Muscle of leg (tissue), 11 donors: ENCODE measurements around the gene ULK1. TPM values are rescaled to one million over a fixed set of nuclear protein-coding genes. Genes with fewer than 3 reads are reported as not detected.

Experiments
- DNase-seq: peaks from one replicate; pipeline ENCODE4 v3.0.0; 2013
- H3K27ac ChIP-seq: one replicate; pipeline ENCODE4 v1.5.1; 2013; ENCODE audit warnings: mild to moderate bottlenecking, low read length, control low read depth
- H3K27me3 ChIP-seq: one replicate; pipeline ENCODE4 v1.6.1; 2013; ENCODE audit warnings: low read length; ENCODE audit not compliant: control insufficient read depth, insufficient read depth
- H3K36me3 ChIP-seq: one replicate; pipeline ENCODE4 v1.6.1; 2013; ENCODE audit warnings: low read length; ENCODE audit not compliant: control insufficient read depth, insufficient read depth
- H3K4me1 ChIP-seq: one replicate; pipeline ENCODE4 v1.6.1; 2013; ENCODE audit warnings: low read length; ENCODE audit not compliant: control insufficient read depth, insufficient read depth
- H3K4me3 ChIP-seq: one replicate; pipeline ENCODE4 v1.5.1; 2013; ENCODE audit warnings: low read length, control low read depth
- H3K9me3 ChIP-seq: replicated peaks from 2 replicates; pipeline ENCODE4 v1.6.1; 2013; ENCODE audit warnings: low read depth, low read length; ENCODE audit not compliant: control insufficient read depth
- WGBS: methylation state at CpG from one replicate; pipeline ENCODE4 v1.1.5; 2013; ENCODE audit warnings: missing lambda C conversion rate; ENCODE audit not compliant: insufficient coverage; 5-methylcytosine and 5-hydroxymethylcytosine counted together
- polyA plus RNA-seq, 8 donors: library from polyadenylated mRNA; unstranded; fragments of 120-200 nt; gene quantifications; one replicate each; pipeline versions ENCODE4 v1.2.1 to v1.2.3, GENCODE V29; 2013; ENCODE audit warnings: inconsistent platforms in 1 of 8, low replicate concordance in 1 of 8; ENCODE audit not compliant: insufficient read length in 8 of 8, insufficient read depth in 1 of 8
- total RNA-seq: library from RNA; stranded (reverse); fragments of 120-200 nt; gene quantifications from one replicate; pipeline ENCODE4 v1.2.4, GENCODE V29; 2013

The ULK1 gene
- total and polyA plus RNA-seq, 9 donors: 5.1 to 27.7 (median 22.0) TPM

DNA sequence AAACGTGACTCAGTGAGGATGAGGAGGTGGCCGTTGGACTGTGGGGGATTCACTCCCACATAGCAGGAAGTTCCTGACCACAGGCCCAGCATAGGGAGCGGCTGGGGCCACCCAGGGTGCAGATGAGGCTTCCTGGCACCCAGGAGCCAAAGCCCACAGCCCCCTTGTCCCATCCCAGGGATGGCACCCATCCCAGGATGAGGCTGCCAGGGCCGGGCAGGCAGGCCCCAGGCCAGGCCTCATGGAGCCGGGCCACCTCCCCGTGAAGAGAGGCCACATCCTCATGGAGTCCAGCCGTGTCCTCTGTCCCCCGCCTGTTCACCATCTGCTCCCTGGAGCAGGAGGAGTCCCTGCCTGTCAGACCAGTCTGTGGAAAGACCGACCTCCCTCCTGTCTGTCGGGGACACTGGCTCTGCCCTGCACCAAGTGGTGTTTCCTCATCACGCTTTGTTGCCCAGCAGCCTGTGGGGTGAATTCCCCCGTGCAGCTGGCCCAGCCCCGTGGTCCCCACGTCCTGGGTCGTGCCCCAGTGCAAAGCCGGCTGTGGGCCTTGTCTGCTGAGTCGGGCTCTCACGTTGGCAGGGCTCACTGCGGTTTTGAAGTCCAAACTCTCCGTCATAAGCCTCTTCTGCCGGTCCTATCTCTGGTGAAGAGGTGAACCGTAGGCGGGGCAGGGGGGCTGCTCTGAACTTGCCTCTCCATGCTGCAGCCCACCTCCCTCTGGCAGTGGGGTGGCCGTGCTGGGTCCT lies 41.7 kb upstream of the ULK1 start:
- no peaks in the 10 kb centered on the region for H3K36me3 ChIP-seq
- H3K27ac ChIP-seq: no peak overlapping the region
- H3K27me3 ChIP-seq: peaks cover 7% of the 10 kb centered on the region
- no peaks in the 10 kb centered on the region for H3K4me1 ChIP-seq
- no peak overlapping the region for H3K4me3 ChIP-seq
- H3K9me3 ChIP-seq: no peaks in the 10 kb centered on the region
- DNase-seq: no peak
- WGBS: 58% methylated on average over 20 of the region's 24 CpGs

DNA sequence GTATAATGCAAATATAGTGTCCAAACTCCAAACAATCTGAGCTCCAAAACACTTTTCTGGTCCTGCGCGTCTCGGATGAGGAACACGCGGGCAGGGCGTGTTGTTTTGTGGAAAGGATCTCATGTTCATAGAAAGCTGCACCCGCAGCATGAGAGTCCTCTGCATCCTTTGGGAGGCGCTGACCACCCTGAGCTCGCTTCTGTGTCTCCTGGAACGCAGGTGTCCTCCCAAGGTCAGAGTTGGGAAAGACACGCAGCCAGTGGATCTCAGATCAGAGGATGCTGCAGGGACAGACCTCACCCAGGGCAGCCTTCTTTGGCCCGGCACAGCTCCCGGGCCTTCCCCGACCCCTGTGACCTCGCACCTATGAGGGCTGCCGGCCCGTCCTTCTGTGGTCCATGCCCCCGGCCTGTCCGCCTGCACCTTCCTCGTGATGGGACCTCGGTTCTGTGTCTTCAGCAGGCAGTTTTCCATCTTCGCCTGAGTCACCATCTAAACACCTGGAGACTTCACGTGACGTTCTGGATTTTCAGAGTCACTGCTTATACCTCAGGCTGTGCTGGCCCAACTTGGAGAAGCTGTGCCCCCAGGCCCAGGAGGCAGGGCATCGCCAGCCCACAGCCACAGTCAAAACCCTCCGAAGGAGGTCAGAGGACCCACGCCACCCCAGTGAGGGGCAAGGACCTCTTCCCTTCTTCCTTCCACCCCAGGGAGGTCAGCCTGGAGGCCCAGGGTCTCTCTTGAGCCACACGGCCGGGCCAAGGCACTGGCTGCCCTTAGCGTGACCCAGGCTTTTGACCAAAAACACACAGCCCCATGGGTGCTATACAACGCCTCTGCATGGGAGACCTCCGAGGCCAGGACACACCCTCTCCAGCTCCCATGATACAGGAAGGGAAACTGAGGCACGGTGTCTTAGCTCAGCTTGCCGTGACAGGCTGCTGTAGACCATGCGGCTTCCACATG lies 40.3 kb upstream of the ULK1 start:
- H3K36me3 ChIP-seq: no peaks in the 10 kb centered on the region
- H3K9me3 ChIP-seq: no peaks in the 10 kb centered on the region
- H3K27ac ChIP-seq: no peak overlapping the region
- no peak overlapping the region for H3K4me3 ChIP-seq
- peaks cover 7% of the 10 kb centered on the region for H3K27me3 ChIP-seq
- 70% methylated on average over 32 of the region's 35 CpGs for WGBS
- no peaks in the 10 kb centered on the region for H3K4me1 ChIP-seq
- no peak for DNase-seq

DNA sequence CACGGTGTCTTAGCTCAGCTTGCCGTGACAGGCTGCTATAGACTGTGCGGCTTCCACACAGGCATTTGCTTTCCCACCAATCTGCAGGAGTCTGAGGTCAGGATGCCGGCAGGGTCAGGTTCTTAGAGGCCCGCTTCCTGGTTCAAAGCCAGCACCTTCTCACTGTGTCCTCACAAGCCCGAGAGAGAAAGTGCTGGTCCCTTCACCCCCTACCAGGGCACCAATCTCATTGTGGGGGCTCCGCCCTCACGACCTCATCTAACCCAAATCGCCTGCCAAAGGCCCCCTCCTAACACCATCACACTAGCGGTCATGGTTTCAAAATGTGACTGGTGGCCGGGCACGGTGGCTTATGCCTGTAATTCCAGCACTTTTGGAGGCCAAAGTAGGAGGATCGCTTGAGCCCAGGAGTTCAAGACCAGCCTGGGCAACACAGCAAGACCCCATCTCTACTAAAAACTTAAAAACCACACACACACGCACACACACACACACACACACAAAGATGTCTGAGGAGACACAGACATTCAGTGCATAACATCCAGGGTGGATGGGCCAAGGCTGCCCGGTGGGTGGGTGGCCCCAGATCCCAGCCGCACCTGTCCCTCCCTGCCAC lies 39.5 kb upstream of the ULK1 start:
- WGBS: 79% methylated on average over 11 of the region's 16 CpGs
- Histone ChIP-seq H3K9me3 (no peaks in the 10 kb centered on the region), H3K4me3 (no peak overlapping the region), H3K27ac (no peak overlapping the region), H3K27me3 (peaks cover 7% of the 10 kb centered on the region), H3K4me1 (no peaks in the 10 kb centered on the region), H3K36me3 (no peaks in the 10 kb centered on the region)
- DNase-seq: no peak

DNA sequence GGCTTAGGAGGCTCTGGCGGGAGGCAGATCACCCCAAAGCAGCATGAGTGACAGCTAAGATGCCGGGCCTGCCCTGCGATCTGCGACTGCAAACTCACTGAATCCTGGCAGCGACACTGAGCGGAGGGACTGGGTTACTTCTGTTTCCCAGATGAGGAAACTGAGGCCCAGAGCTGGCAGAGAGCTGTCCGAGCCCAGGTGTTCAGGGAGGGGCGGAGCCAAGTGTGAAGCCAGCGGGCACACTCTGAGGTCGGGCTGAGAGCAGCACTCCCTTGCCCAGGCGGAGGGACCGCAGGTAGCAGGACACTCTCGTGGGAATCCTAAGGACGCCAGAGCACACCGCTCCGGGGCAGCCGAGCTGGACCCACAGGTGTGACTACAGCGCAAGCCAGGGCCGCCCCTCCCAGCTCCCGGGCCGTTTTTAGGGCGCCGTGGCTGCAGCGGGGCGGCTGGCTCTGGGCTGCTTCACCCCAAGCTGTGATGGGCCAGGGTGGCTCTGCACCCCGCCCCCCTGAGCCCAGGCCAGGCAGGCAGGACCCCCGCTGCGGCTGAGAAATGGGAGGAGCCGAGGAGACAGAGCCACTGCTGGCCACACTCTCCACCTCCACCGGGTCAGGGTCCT lies 38.8 kb upstream of the ULK1 start:
- Histone ChIP-seq H3K36me3 (no peaks in the 10 kb centered on the region), H3K9me3 (no peaks in the 10 kb centered on the region), H3K4me3 (no peak overlapping the region), H3K27me3 (peaks cover 7% of the 10 kb centered on the region), H3K4me1 (peaks cover 2% of the 10 kb centered on the region), H3K27ac (no peak overlapping the region)
- DNase-seq: no peak
- 50% methylated on average over 27 of the region's 30 CpGs for WGBS

DNA sequence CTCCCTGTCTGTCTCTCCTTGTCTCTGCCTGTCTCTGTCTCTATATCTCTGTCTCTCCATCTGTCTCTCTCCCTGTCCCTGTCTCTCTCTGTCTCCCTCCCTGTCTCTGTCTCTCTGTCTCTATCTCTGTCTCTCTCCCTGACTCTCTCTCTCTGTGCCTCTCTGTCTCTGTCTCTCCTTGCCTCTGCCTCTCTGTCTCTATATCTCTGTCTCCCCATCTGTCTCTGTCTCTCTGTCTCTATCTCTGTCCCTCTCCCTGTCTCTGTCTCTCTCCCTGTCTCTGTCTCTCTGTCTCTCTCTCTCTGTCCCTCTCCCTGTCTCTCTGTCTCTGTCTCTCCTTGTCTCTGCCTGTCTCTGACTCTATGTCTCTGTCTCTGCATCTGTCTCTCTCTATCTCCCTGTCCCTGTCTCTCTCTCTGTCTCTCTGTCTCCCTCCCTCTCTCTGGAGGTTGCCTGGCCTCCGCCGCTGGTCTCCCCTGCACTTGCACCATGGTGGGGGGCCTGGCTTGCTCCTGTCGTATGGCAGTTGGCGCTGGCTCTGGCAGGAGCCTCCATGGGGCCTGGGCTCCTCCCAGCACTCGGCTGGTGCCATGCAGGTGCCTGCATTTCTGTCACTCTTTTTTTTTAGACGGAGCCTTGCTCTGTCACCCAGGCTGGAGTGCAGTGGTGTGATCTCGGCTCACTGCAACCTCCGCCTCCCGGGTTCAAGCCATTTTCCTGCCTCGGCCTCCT lies 37.9 kb upstream of the ULK1 start:
- peaks cover 5% of the 10 kb centered on the region for H3K4me1 ChIP-seq
- no peaks in the 10 kb centered on the region for H3K36me3 ChIP-seq
- peaks cover 7% of the 10 kb centered on the region for H3K27me3 ChIP-seq
- no peak overlapping the region for H3K4me3 ChIP-seq
- no peak for DNase-seq
- no peaks in the 10 kb centered on the region for H3K9me3 ChIP-seq
- 68% methylated on average over 10 of the region's 10 CpGs for WGBS
- no peak overlapping the region for H3K27ac ChIP-seq

DNA sequence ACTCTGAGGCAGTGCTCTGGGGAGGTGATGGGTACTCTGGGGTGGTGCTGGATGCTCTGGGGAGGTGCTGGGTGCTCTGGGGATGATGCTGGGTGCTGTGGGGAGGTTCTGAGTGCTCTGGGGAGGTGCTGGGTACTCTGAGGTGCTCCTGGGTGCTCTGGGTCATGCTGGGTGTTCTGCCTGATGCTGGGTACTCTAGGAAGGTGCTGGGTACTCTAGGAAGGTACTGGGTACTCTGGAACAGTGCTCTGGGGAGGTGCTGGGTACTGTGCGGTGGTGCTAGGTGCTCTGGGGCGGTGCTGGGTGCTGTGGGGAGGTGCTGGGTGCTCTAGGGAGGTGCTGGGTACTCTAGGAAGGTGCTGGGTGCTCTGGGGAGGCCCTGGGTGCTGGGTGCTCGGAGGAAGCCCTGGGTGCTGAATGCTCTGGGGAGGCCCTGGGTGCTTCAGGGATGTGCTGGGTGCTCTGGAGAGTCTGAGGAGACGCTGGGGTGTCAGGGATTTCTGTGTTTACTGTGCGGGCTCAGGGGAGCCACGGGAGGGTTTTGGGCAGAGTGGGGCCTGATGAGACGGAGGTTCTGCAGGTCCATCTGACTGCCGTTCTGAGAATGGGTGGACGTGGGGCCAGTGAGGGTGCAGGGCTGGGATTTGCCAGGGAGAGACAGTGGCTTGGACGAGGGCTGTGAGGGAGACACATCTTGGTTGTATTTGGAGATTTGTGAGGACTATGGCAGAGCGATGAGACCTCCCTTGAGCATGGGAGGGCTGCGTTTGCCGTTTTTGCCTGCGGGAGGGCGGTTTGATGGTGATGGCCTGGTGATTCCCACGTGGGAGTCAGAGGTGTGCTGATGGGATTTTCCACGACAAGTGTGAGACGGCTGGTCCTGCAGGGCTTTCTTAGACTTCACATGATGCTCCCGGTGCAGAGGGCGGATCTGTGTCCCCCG lies 36.2 kb upstream of the ULK1 start:
- peaks cover 5% of the 10 kb centered on the region for H3K4me1 ChIP-seq
- WGBS: 73% methylated on average over 18 of the region's 21 CpGs
- no peak for DNase-seq
- no peak overlapping the region for H3K27ac ChIP-seq
- no peaks in the 10 kb centered on the region for H3K9me3 ChIP-seq
- no peak overlapping the region for H3K4me3 ChIP-seq
- no peaks in the 10 kb centered on the region for H3K36me3 ChIP-seq
- H3K27me3 ChIP-seq: peaks cover 13% of the 10 kb centered on the region

DNA sequence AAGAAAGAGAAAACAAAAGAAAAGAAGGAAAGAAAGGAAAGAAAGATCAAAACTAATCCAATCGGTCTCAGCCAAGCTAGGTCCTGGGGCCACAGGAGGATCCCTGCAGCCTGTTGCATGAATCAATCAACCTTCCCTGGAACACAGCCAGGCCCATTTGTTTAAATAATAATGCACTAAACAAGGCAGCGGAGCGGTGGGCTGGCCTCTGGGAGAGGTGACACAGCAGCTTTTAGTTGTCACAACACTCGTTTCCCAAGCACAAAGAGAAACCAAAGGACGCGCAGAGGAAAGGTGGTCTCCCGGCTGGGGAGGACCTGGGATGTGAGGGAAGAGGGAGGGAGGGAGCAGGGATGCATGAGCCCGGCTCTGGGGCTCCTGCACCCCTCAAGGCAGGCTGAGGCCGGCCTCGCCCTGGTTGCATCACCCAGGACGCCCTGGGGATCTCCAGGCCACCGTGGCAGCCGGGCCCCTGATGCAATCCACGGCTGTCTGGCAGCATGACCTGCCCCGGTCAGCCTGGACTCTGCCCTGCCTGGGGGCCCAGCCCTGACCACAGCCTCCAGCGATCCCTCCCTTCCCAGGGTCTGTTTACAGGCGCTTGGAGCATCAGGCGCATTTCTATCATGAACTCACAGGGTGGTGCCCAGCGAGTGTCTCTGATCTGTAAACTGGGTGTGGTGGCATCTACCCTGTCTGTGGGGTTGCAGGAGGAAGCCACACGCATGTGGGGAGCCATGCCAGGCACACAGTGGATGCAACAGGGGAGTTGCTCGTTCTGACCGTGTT lies 33.8 kb upstream of the ULK1 start:
- no peaks in the 10 kb centered on the region for H3K36me3 ChIP-seq
- WGBS: 25% methylated on average over 16 of the region's 22 CpGs
- peak; percentile 43 for DNase-seq
- H3K4me1 ChIP-seq: peaks cover 5% of the 10 kb centered on the region
- H3K9me3 ChIP-seq: no peaks in the 10 kb centered on the region
- H3K4me3 ChIP-seq: no peak overlapping the region
- H3K27me3 ChIP-seq: peaks cover 17% of the 10 kb centered on the region
- H3K27ac ChIP-seq: no peak overlapping the region

DNA sequence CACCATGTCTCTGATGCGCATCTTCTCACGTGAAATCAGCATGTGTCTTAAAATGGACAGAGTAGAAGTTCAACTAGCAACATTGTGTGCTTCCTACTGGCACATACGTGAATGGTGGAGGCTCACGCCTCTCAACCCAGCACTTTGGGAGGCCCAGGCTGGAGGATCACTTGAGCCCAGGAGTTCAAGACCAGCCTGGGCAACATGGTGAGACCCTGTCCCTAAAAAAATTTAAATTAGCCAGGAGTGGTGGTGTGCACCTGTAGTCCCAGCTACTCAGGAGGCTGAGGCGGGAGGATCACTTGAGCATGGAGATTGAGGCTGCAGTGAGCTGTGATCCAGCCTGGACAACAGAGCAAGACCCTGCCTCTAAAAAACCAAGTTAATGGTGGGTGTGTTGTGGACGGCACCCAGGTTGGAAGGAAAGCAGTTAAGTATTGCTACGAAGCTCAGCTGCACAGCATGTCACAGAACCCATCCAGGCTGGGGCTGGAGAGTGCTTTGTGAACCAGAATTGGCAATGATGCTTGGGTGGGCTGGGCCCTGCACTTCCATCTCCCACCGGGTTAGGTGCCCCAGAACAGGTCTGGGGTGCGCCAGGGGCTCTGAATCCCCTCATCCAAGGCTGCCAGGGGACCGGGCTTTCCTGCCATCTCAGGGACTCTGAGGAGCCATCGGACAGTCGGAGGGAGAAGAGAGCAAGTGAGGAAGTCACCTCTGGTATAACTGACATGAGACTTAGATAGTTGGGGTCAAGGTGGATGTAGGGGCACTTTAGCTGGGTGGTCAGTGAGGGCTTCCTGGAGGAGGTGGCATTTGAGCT lies 33.0 kb upstream of the ULK1 start:
- peaks cover 5% of the 10 kb centered on the region for H3K4me1 ChIP-seq
- WGBS: 86% methylated on average over 11 of the region's 12 CpGs
- H3K4me3 ChIP-seq: no peak overlapping the region
- no peaks in the 10 kb centered on the region for H3K36me3 ChIP-seq
- H3K9me3 ChIP-seq: no peaks in the 10 kb centered on the region
- no peak for DNase-seq
- peaks cover 12% of the 10 kb centered on the region for H3K27me3 ChIP-seq
- H3K27ac ChIP-seq: no peak overlapping the region
